HL-60 (cell line): ENCODE results near the gene DUSP1.

ENCODE experiments used
- POLR2AphosphoS5 ChIP-seq: IDR thresholded peaks from 2 replicates; pipeline ENCODE4 v1.6.1; 2012; ENCODE audit warnings: low read depth
- TF ChIP-seq, protein P1 (sequence below): IDR thresholded peaks from one replicate; pipeline ENCODE4 v1.5.1; 2011; ENCODE audit warnings: low read length, control low read depth, inconsistent platforms; ENCODE audit not compliant: insufficient read depth
- TF ChIP-seq, protein P2 (sequence below): IDR thresholded peaks from 2 replicates; pipeline ENCODE4 v1.6.1; 2012; ENCODE audit warnings: low read depth; ENCODE audit not compliant: insufficient replicate concordance

DNA sequence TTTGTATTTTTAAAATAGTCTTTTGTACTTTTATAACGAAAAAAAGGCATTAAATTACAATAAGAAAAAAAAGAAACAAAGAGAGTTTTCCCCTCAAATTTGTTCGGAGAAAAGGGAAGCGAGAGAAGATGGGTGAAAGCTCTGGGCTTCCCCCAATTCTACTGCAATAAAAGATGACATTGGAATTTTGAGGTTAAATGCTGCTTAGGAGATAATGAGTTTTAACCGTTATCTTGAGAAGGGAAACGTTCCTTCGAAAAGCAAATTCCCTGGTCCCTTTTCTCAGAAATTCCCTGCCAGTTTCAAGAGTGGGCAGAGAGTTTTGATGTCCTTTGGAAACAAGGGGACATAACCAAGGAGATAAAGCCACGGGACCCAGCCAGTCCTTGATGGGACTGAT, 44.6 kb upstream of the DUSP1 start:
- TF ChIP-seq, protein P1, sequence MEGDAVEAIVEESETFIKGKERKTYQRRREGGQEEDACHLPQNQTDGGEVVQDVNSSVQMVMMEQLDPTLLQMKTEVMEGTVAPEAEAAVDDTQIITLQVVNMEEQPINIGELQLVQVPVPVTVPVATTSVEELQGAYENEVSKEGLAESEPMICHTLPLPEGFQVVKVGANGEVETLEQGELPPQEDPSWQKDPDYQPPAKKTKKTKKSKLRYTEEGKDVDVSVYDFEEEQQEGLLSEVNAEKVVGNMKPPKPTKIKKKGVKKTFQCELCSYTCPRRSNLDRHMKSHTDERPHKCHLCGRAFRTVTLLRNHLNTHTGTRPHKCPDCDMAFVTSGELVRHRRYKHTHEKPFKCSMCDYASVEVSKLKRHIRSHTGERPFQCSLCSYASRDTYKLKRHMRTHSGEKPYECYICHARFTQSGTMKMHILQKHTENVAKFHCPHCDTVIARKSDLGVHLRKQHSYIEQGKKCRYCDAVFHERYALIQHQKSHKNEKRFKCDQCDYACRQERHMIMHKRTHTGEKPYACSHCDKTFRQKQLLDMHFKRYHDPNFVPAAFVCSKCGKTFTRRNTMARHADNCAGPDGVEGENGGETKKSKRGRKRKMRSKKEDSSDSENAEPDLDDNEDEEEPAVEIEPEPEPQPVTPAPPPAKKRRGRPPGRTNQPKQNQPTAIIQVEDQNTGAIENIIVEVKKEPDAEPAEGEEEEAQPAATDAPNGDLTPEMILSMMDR: no peak
- no peak for TF ChIP-seq POLR2AphosphoS5
- TF ChIP-seq, protein P2, sequence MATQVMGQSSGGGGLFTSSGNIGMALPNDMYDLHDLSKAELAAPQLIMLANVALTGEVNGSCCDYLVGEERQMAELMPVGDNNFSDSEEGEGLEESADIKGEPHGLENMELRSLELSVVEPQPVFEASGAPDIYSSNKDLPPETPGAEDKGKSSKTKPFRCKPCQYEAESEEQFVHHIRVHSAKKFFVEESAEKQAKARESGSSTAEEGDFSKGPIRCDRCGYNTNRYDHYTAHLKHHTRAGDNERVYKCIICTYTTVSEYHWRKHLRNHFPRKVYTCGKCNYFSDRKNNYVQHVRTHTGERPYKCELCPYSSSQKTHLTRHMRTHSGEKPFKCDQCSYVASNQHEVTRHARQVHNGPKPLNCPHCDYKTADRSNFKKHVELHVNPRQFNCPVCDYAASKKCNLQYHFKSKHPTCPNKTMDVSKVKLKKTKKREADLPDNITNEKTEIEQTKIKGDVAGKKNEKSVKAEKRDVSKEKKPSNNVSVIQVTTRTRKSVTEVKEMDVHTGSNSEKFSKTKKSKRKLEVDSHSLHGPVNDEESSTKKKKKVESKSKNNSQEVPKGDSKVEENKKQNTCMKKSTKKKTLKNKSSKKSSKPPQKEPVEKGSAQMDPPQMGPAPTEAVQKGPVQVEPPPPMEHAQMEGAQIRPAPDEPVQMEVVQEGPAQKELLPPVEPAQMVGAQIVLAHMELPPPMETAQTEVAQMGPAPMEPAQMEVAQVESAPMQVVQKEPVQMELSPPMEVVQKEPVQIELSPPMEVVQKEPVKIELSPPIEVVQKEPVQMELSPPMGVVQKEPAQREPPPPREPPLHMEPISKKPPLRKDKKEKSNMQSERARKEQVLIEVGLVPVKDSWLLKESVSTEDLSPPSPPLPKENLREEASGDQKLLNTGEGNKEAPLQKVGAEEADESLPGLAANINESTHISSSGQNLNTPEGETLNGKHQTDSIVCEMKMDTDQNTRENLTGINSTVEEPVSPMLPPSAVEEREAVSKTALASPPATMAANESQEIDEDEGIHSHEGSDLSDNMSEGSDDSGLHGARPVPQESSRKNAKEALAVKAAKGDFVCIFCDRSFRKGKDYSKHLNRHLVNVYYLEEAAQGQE: no peak
